Fibroblast of lung (primary cell): ENCODE measurements around the gene FILIP1L. TPM values are rescaled to one million over a fixed set of nuclear protein-coding genes. Genes with fewer than 3 reads are reported as not detected.
A peak's percentile ranks its signal among the peaks of the same experiment; 100 is the strongest.

ENCODE experiments used
- DNase-seq, 2 donors: peaks; one replicate each; pipeline versions ENCODE4 v3.0.0 to v3.0.0-alpha.2; 2010; ENCODE audit warnings: low read depth in 2 of 2
- H2AFZ ChIP-seq: 2 replicates; pipeline ENCODE4 v1.5.1; 2012; ENCODE audit warnings: low read length, control low read depth, inconsistent platforms
- H3K27ac ChIP-seq: 2 replicates; pipeline ENCODE4 v1.5.1; 2011; ENCODE audit warnings: low read length, control low read depth; ENCODE audit not compliant: insufficient read depth
- H3K27me3 ChIP-seq: 2 replicates; pipeline ENCODE4 v1.5.1; 2011; ENCODE audit warnings: mild to moderate bottlenecking, low read length; ENCODE audit not compliant: control insufficient read depth, insufficient read depth
- H3K36me3 ChIP-seq: 2 replicates; pipeline ENCODE4 v1.5.1; 2011; ENCODE audit warnings: low read length; ENCODE audit not compliant: control insufficient read depth, insufficient read depth
- H3K4me1 ChIP-seq: 2 replicates; pipeline ENCODE4 v1.5.1; 2011; ENCODE audit warnings: low read length; ENCODE audit not compliant: control insufficient read depth, insufficient read depth; ENCODE audit errors: extremely low read depth
- H3K4me2 ChIP-seq: 2 replicates; pipeline ENCODE4 v1.5.1; 2011; ENCODE audit warnings: low read length, control low read depth; ENCODE audit not compliant: insufficient read depth; ENCODE audit errors: extremely low read depth
- H3K4me3 ChIP-seq, 4 experiments: fragments of 200-600 bp in 1 of 4; sonication (generic) in 1 of 4; replicated peaks in 1 of 4; 2 replicates each; pipeline ENCODE4 v1.5.1; 2011 to 2016; ENCODE audit warnings: low read length in 4 of 4, low read depth in 3 of 4, mild to moderate bottlenecking in 3 of 4, control low read depth in 2 of 4, inconsistent platforms in 1 of 4, mixed read lengths in 1 of 4; ENCODE audit not compliant: insufficient read depth in 1 of 4; ENCODE audit errors: control extremely low read depth in 1 of 4
- H3K79me2 ChIP-seq: 2 replicates; pipeline ENCODE4 v1.5.1; 2012; ENCODE audit warnings: mild to moderate bottlenecking, low read length, inconsistent platforms; ENCODE audit not compliant: control insufficient read depth, insufficient read depth
- H3K9ac ChIP-seq: 2 replicates; pipeline ENCODE4 v1.5.1; 2011; ENCODE audit warnings: mild to moderate bottlenecking, low read length, control low read depth; ENCODE audit not compliant: insufficient read depth
- H3K9me3 ChIP-seq: 2 replicates; pipeline ENCODE4 v1.5.1; 2012; ENCODE audit warnings: low read depth, low read length; ENCODE audit not compliant: control insufficient read depth, insufficient read depth
- H4K20me1 ChIP-seq: 2 replicates; pipeline ENCODE4 v1.5.1; 2011; ENCODE audit warnings: low read length; ENCODE audit not compliant: control insufficient read depth, insufficient read depth; ENCODE audit errors: extremely low read depth
- CTCF ChIP-seq, 2 donors: IDR thresholded peaks in 1 of 2; conservative IDR thresholded peaks in 1 of 2; 1 replicate in 1 of 2; 2 replicates in 1 of 2; pipeline ENCODE4 v1.5.1; 2011 to 2012; ENCODE audit warnings: low read length in 2 of 2, control low read depth in 1 of 2, inconsistent platforms in 1 of 2, low read depth in 1 of 2, mild to moderate bottlenecking in 1 of 2
- EZH2 ChIP-seq: IDR thresholded peaks from 2 replicates; pipeline ENCODE4 v1.5.1; 2012; ENCODE audit warnings: low read length, control low read depth, mild to moderate bottlenecking; ENCODE audit errors: missing control alignments
- polyA plus RNA-seq, 2 donors: library from polyadenylated mRNA; depleted of rRNA in 1 of 2; stranded (reverse) in 1 of 2; unstranded in 1 of 2; fragments of >200 nt; gene quantifications; 2 replicates each; pipeline ENCODE4 v1.2.1, GENCODE V29; 2011 to 2012; ENCODE audit warnings: missing spikeins in 1 of 2
- total RNA-seq: library from RNA; depleted of rRNA; stranded (reverse); fragments of >200 nt; gene quantifications from 2 replicates; pipeline ENCODE4 v1.2.1, GENCODE V29; 2014

FILIP1L gene
- total and polyA plus RNA-seq, 2 donors (not counting 1 experiment from before 2014, with no cell fraction given): 92.8 to 126 TPM

- Histone ChIP-seq H3K4me3 (no peak overlapping the region), H3K4me2 (no peak overlapping the region), H3K27ac (no peak overlapping the region), H3K36me3 (no peaks in the 10 kb centered on the region), H4K20me1 (no peaks in the 10 kb centered on the region), H3K9ac (no peak overlapping the region), H3K79me2 (no peaks in the 10 kb centered on the region), H2AFZ (no peak overlapping the region), H3K27me3 (no peaks in the 10 kb centered on the region), H3K9me3 (no peaks in the 10 kb centered on the region), H3K4me1 (no peaks in the 10 kb centered on the region)
- TF ChIP-seq CTCF (conservative IDR thresholded peaks at IDR 0.05 in 1 of 2, IDR thresholded peaks at IDR 0.05 in 1 of 2; ENCODE audit: low read depth in 1 of 2, low read length in 2 of 2) (no peak), EZH2 (no peak)
- peak in 1 of 2 donors; percentile 88 for DNase-seq
Measured at GRCh38 chr3:99945328-99945995, 168.8 kb downstream of the FILIP1L start.

GRCh38 chr3:99943931-99944761, 170.2 kb downstream of the FILIP1L start:
- H3K4me2 ChIP-seq: no peak overlapping the region
- H3K9me3 ChIP-seq: no peaks in the 10 kb centered on the region
- no peak overlapping the region for H3K9ac ChIP-seq
- H3K79me2 ChIP-seq: no peaks in the 10 kb centered on the region
- H2AFZ ChIP-seq: no peak overlapping the region
- no peaks in the 10 kb centered on the region for H3K36me3 ChIP-seq
- H4K20me1 ChIP-seq: no peaks in the 10 kb centered on the region
- H3K27ac ChIP-seq: no peak overlapping the region
- no peaks in the 10 kb centered on the region for H3K4me1 ChIP-seq
- DNase-seq: peak in 1 of 2 donors; percentile 71
- H3K27me3 ChIP-seq: no peaks in the 10 kb centered on the region
- TF ChIP-seq EZH2: no peak
- TF ChIP-seq CTCF (conservative IDR thresholded peaks at IDR 0.05 in 1 of 2, IDR thresholded peaks at IDR 0.05 in 1 of 2; ENCODE audit: low read depth in 1 of 2, low read length in 2 of 2): no peak
- H3K4me3 ChIP-seq: no peak overlapping the region

GRCh38 chr3:99941211-99941610, 173.1 kb downstream of the FILIP1L start:
- H3K4me1 ChIP-seq: peaks cover 9% of the 10 kb centered on the region
- no peaks in the 10 kb centered on the region for H3K36me3 ChIP-seq
- no peaks in the 10 kb centered on the region for H3K79me2 ChIP-seq
- H3K4me3 ChIP-seq: no peak overlapping the region
- H2AFZ ChIP-seq: no peak overlapping the region
- no peak overlapping the region for H3K9ac ChIP-seq
- TF ChIP-seq CTCF (conservative IDR thresholded peaks at IDR 0.05 in 1 of 2, IDR thresholded peaks at IDR 0.05 in 1 of 2; ENCODE audit: low read depth in 1 of 2, low read length in 2 of 2): no peak
- TF ChIP-seq EZH2: no peak
- DNase-seq: no peak
- H3K27me3 ChIP-seq: no peaks in the 10 kb centered on the region
- no peak overlapping the region for H3K4me2 ChIP-seq
- H3K9me3 ChIP-seq: no peaks in the 10 kb centered on the region
- H3K27ac ChIP-seq: no peak overlapping the region
- no peaks in the 10 kb centered on the region for H4K20me1 ChIP-seq
